ENCODE results near the gene YIF1B. TPM values are rescaled to one million over a fixed set of nuclear protein-coding genes. Genes with fewer than 3 reads are reported as not detected.

Gene YIF1B
- total and polyA plus RNA-seq, 2 donors (not counting 3 experiments of a cell fraction or from before 2014, with no cell fraction given), result 85.8 to 249 TPM

DNA sequence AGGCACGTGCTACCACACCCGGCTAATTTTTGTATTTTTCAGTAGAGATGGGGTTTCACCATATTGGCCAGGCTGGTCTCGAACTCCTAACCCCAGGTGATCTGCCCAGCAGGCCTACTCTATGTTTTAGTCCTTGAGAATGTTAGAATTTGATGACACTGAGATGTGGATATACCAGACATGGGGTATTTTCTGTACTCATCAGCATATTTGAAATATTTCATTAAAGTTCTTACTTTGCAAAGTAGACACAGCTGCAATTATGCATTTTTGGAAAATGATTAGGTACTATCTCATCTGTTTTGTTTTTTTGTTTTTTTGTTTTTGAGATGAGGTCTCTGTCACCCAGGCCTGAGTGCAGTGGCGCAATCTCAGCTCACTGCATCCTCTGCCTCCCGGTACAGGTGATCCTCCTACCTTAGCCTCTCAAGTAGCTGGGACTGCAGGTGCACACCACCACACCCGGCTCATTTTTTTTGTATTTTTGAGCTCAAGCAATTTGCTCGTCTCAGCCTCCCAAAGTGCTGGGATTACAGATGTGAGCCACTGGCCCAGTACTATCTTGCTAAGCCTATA, 38.7 kb downstream of the YIF1B start:
- Histone ChIP-seq H3K27ac (ENCODE audit: insufficient read depth, low read depth, low read length) (peak overlapping the region; percentile 64), H4K20me1 (replicated peaks; ENCODE audit: control insufficient read depth, extremely low read depth, insufficient read depth, low read length) (no peaks in the 10 kb centered on the region), H3K9me3 (replicated peaks; ENCODE audit: control insufficient read depth, insufficient read depth, low read length) (no peaks in the 10 kb centered on the region), H3K9me1 (replicated peaks; ENCODE audit: control insufficient read depth, extremely low read depth, insufficient read depth, low read length) (no peaks in the 10 kb centered on the region), H3K9ac (replicated peaks; ENCODE audit: extremely low read depth, insufficient read depth, low read length) (no peak overlapping the region), H3K4me2 (ENCODE audit: insufficient read depth, low read length) (peak overlapping the region; percentile 62), H2AFZ (ENCODE audit: low read depth, low read length) (no peak overlapping the region), H3K79me2 (ENCODE audit: control insufficient read depth, insufficient read depth, low read length) (no peaks in the 10 kb centered on the region), H3K27me3 (ENCODE audit: control insufficient read depth in 2 of 2, insufficient read depth in 2 of 2, low read length in 2 of 2) (no peaks in the 10 kb centered on the region), H3K4me3 (replicated peaks in 1 of 3; ENCODE audit: insufficient read depth in 1 of 3, low read depth in 1 of 3, low read length in 3 of 3) (no peak overlapping the region), H3K4me1 (ENCODE audit: control insufficient read depth, extremely low read depth, insufficient read depth, low read length) (peaks cover 30% of the 10 kb centered on the region), H3K36me3 (ENCODE audit: control insufficient read depth in 2 of 2, extremely low read depth in 1 of 2, insufficient read depth in 2 of 2, low read length in 2 of 2) (no peaks in the 10 kb centered on the region)
- CTCF ChIA-PET, result interaction anchor here (1.2 to 1.5 kb wide), 6 partner anchors 11 to 379 kb away, joined by 3 to 6 read pairs (median 3); partner anchors contain the start of gene SPINT2
- no TSS peak for BruUV-seq (replicated peaks)
- DNase-seq (ENCODE audit: low read depth, low spot score) (no peak), FAIRE-seq (no peak)
- intact Hi-C loops (cut with micrococcal nuclease) (no loop called here), dilution Hi-C loops (cut with MboI; ENCODE audit: extremely low pct_ligation_motif_present, low sequenced_read_pairs) (no loop called here)
- POLR2A ChIA-PET, result no interaction called here
- TF ChIP-seq POLR2A (IDR thresholded peaks at IDR 0.05; ENCODE audit: low read depth, low read length) (no peak), MAX (IDR thresholded peaks at IDR 0.05; ENCODE audit: insufficient read depth, insufficient read length) (no peak), FOS (IDR thresholded peaks at IDR 0.05; ENCODE audit: borderline replicate concordance, insufficient read depth, low read length) (no peak), POLR2AphosphoS5 (IDR thresholded peaks at IDR 0.05; ENCODE audit: insufficient read depth, low read depth, low read length) (no peak), EZH2 (IDR thresholded peaks at IDR 0.05; ENCODE audit: borderline replicate concordance, low read depth, low read length, severe bottlenecking) (no peak), JUN (IDR thresholded peaks at IDR 0.05; ENCODE audit: borderline replicate concordance, insufficient read depth, insufficient read length, low read depth) (no peak), GATA2 (IDR thresholded peaks at IDR 0.05; ENCODE audit: insufficient read depth, insufficient read length, low read depth, low read length) (no peak), MYC (IDR thresholded peaks at IDR 0.05; ENCODE audit: low read depth, low read length) (no peak)
- TF ChIP-seq, protein P1, sequence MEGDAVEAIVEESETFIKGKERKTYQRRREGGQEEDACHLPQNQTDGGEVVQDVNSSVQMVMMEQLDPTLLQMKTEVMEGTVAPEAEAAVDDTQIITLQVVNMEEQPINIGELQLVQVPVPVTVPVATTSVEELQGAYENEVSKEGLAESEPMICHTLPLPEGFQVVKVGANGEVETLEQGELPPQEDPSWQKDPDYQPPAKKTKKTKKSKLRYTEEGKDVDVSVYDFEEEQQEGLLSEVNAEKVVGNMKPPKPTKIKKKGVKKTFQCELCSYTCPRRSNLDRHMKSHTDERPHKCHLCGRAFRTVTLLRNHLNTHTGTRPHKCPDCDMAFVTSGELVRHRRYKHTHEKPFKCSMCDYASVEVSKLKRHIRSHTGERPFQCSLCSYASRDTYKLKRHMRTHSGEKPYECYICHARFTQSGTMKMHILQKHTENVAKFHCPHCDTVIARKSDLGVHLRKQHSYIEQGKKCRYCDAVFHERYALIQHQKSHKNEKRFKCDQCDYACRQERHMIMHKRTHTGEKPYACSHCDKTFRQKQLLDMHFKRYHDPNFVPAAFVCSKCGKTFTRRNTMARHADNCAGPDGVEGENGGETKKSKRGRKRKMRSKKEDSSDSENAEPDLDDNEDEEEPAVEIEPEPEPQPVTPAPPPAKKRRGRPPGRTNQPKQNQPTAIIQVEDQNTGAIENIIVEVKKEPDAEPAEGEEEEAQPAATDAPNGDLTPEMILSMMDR (IDR thresholded peaks at IDR 0.05; ENCODE audit: extremely low read depth in 1 of 2, insufficient read depth in 1 of 2, low read depth in 1 of 2, low read length in 2 of 2), result no peak
